ENCODE measurements around the gene MEIS2.

GRCh38 chr15:36893276-36893675, 207.1 kb downstream of the MEIS2 start:
- TF ChIP-seq POU2F2 (IDR thresholded peaks at IDR 0.05; ENCODE audit: low read depth, low read length), result no peak
- no peak for TF ChIP-seq POLR2A (IDR thresholded peaks at IDR 0.05; ENCODE audit: low read depth, low read length)
- no peak for TF ChIP-seq POLR2AphosphoS5 (IDR thresholded peaks at IDR 0.05; ENCODE audit: low read depth, low read length)
- no peak for TF ChIP-seq PAX5 (IDR thresholded peaks at IDR 0.05; ENCODE audit: insufficient read depth, low read length, severe bottlenecking)
